MM.1S (cell line): ENCODE results near the gene C5AR2.

Source experiments
- CTCF ChIP-seq: fragments of 300-600 bp; sonication (generic); IDR thresholded peaks from 2 replicates; pipeline ENCODE4 v1.5.1; 2016; ENCODE audit warnings: antibody characterized with exemption, low read length, mixed read lengths
- EZH2 ChIP-seq: fragments of 300-600 bp; sonication (generic); optimal IDR thresholded peaks from 2 replicates; pipeline ENCODE3; 2017; ENCODE audit warnings: low read depth, mild to moderate bottlenecking, antibody characterized with exemption, low read length, mixed read lengths

GRCh38 chr19:47377801-47378200, 45.8 kb downstream of the C5AR2 start:
- TF ChIP-seq CTCF: no peak
- no peak for TF ChIP-seq EZH2
